NOMO-1 treated with dmso at 0.1 percent for 144 hours (cell line): ENCODE results near the gene EMX1.
A peak's percentile ranks its signal among the peaks of the same experiment; 100 is the strongest.

Experiments used
- DNase-seq: peaks from one replicate; lab custom pipeline; 2025; ENCODE audit not compliant: unreplicated experiment; lab: John Stamatoyannopoulos, UW

EMX1 gene

DNA sequence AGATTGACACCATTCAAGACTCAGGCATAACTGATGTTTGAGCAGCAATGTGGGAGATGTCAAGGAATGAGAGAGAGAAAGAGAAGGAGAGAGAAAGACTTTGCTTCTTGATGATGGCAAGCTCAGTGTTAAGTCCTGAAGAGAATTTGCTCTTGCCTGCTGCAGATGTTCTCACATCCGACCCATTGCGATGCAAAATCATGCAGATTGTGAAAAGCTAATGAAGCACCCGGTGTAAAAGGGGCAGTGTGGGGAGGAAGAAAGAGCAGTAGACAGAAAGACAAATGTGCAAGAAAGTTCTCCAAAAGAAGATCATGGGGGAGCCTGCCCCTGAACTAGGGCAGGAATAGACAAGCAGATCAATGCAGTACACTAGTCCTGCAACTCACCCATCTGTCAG lies 57.7 kb downstream of the EMX1 start:
- DNase-seq, result no peak

DNA sequence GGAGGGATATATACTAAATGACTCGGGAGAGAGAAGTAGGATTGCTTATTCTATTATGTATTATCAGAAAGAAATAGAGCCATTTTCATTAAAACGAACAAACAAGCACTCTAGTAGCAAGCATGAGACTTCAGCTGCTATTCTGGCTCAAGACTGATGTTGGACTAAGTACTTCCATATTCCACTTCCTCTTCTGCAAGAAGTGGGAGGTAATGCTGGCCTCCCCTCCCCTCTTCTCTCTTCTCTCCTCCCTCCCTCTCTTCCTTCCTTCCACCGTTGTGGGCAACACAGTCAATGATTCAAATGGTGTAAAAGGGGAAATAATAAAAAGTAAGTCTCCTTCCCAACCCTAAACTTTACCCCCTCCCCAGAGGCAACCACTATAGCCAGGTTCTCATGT lies 62.6 kb downstream of the EMX1 start:
- DNase-seq, result peak; percentile 92

GRCh38 chr2:72980535-72981217 lies 63.4 kb downstream of the EMX1 start:
- DNase-seq, result no peak

DNA sequence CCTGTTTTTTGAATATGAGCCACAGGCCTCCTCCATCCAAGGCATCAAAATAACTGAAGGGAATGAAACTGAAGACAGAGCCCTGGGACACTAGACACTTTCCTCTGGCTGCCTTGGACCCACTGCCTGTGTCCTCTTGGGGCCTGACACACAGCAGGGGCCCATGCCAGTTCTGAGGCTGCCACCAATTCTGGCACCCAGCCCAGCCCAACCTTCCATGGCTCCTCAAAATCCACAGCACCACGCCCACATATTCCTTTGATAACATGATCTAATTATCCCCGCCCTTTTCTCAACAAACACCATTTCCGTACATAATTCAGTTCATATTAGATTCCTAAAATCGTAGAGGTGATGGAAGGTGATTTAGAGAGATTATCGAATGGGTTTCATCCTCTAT lies 64.2 kb downstream of the EMX1 start:
- no peak for DNase-seq

DNA sequence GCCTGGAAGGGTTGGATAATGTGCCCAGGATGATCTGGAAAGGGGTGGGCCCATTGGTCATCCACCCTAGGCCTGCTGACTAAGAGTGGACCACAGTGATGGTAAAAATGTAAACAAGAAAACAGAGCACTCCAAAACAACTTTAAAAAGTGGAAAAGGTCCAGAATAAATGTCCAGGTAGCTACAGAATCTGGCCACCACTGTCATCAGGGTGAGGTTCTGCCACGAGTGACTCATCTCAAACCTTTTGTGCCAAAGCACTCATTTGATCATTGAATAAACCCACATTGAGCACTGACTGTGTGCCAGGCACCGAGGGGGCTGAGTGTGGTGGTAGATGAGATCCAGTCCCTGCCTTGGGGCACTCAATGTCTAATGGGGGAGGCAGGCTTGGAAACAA lies 64.9 kb downstream of the EMX1 start:
- DNase-seq, result no peak

GRCh38 chr2:72982781-72983499 lies 65.6 kb downstream of the EMX1 start:
- no peak for DNase-seq

- no peak for DNase-seq
Observed at GRCh38 chr2:72983500-72984161, 66.3 kb downstream of the EMX1 start.

DNA sequence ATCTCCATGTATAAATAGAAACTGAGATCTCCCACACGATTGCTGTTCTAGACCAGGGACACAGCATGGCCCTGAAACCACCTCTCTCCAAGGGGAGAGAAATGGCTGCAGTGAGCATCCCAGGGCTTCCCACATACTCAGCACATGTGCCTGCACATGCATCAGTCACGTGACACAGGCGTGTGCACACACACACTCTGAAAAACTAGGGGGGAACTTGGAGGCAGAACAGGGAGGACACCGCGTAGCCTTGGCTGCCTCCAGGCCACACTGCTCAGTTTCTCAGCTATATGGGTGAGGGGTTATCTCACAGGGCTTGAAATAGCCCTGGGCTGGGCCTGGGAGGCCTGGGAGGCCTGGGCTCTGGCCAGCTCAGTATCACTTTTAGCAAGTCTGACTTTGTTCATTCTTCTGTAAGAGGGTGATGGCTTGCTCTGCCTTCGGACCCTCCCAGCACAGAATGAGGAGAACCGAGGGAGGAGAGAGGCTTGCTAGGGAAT lies 66.9 kb downstream of the EMX1 start:
- no peak for DNase-seq
